SW480 (cell line): Measurements from ENCODE around the gene HSBP1L1.
"Not testable (repeated sequence)": the region's sequence is repeated elsewhere in the genome, so short reads cannot be mapped to it uniquely, and the experiment has no call there.

Experiments
- DNase-seq: peaks from one replicate; pipeline ENCODE4 v3.0.0-alpha.2; 2016; ENCODE audit warnings: low spot score

Gene HSBP1L1

DNA sequence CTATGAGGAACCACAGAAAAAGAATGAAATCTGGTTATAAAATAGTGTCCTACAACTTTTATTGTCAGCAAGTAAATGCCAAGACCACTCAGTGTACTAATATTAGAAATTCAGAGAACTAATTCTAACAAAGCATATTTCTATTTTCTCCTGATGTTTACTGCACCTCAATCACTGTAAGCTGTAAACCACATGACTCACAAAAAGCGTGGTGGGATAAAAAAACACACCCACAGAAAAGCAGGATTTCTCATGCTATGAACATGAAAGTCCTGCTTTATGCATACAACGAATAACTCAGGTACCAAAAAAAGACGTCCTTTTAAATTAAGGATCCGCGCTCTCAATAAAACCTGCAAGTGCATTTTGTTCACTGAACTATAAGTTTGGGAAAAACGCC is 23.1 kb downstream of the HSBP1L1 start:
- no peak for DNase-seq

DNA sequence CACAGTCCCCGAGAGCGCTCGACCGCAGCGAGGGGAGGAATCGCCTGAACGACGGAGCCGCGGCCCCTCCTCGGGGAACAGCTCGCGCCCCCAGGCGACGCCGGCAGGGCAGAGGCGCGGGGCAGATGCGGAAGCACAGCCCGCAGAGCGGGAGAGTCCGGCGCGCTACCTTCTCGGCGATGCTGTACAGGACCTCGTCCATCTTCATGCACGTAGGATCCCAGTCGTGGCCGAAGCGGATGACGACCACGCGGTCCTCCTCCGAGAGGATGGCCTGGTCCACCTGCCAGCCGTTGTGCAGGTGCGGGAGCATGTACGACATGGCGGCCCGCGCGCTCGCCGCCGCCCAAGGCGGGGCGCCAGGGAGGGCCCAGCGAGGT is 23.6 kb downstream of the HSBP1L1 start:
- DNase-seq, result peak; percentile 31

DNA sequence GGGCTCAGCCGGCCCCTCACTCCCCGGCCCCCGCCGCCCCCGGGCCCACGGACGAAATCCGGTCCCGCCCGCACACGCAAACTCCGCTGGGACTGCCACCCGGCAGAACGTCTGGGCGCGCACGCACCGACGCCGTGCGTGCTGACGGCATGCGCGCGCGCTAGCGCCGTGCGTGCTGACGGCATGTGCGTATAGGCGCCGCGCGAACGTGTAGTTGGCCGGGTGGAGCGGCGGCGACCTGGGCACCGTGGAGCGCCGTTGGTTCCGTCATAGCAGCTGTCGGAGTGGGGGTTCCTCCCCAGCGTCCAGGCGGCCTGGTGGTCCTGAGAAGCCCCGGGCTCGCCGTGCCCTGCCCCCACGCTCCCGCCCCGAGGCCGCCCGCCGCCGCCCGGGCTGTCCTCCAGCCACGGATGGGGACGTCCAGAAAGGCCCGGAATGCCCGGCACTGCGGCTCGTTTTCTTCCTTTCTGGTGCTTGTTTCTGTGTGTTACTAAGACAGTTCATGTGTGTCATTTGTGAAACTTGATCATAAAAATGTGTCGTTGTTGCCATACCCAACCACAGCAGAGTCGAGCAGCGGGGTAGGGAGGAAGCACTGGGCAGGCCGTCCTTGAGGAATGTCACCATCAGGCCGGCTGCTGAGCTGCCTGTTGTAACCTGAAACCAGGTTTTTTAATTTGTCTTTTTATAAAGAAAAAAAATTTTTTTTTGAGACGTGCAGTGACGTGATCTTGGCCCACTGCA is 24.2 kb downstream of the HSBP1L1 start, which contains the start of gene TXNL4A:
Gene TXNL4A, minus strand, starts transcription at position 113 of the 744 bp plus-strand sequence. CDS start 171 bp downstream, outside the sequence.
- peak; percentile 64 for DNase-seq

DNA sequence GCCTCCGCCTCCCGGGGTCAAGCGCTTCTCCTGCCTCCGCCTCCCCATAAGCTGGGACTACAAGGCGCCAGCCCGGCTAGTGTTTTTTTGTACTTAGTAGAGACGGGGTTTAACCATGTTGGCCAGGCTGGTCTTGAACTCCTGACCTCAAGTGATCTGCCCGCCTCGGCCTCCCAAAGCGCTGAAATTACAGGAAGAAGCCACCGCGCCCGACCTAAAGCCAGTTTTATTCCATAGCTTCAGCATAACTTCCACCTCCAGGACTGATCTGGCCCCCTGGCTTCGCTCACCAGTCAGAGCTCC is 24.7 kb downstream of the HSBP1L1 start:
- no peak for DNase-seq

DNA sequence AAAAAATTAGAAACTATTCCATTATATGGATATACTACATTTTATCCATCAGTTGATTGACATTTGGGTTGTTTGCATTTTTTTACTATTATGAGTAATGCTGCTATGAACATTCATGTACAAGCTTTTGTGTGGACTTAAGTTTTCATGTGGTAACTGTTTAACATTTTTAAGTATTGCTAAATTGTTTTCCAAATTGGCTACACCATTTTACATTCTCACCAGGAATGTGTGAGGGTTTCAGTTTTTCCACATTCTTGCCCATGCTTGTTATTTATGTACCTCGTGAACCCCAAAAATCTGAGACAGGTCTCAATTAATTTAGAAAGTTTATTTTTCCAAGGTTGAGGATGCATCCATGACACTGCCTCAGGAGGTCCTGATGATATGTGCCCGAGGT is 27.1 kb downstream of the HSBP1L1 start:
- DNase-seq, result no peak

DNA sequence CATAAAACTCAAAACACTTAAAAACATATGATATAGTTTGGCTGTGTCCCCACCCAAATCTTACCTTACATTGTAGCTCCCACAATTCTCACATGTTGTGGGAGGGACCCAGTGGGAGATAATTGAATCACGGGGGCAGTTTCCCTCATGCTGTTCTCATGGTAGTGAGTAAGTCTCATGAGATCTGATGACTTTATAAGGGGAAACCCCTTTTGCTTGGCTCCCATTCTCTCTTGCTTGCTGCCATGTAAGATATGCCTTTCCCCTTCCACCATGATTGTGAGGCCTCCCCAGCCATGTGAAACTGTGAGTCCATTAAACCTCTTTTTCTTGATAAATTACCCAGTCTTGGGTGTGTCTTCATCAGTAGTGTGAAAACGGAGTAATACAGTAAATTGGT is 35.3 kb downstream of the HSBP1L1 start:
- DNase-seq, result not testable (repeated sequence)

DNA sequence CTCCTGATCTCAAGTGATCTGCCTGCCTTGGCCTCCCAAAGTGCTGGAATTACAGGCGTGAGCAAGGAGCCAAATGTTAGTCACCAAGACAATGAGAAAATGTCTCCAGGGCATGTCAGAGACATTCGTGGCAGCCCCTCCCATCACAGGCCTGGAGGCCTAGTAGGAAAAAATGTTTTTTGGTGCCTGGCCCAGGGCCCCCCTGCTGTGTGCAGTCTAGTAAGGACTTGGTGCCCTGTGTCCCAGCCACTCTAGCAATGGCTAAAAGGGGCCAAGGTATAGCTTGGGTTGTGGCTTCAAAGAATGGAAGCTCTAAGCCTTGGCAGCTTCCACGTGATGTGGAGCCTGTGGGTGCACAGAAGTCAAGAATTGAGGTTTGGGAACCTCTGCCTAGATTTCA is 36.4 kb downstream of the HSBP1L1 start:
- no peak for DNase-seq

DNA sequence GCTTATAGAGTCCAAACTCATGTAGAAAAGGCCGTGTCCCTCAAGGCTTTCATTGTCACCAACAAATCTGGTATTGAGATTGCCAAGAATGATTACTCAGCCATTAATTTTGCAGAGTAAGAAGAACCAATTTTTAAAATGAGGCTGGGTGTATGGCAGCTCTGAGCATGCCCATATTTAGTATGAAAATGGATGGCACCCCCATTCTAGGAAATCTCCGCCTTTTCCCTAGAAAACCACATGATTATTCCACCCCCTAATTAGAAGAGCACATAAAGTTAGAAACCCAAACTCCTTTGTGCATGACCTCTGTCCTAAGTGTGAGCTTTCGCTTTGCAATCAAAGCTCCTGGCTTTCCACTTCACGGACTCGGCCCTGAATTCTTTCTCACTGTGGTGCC is 38.0 kb downstream of the HSBP1L1 start:
- DNase-seq, result no peak

DNA sequence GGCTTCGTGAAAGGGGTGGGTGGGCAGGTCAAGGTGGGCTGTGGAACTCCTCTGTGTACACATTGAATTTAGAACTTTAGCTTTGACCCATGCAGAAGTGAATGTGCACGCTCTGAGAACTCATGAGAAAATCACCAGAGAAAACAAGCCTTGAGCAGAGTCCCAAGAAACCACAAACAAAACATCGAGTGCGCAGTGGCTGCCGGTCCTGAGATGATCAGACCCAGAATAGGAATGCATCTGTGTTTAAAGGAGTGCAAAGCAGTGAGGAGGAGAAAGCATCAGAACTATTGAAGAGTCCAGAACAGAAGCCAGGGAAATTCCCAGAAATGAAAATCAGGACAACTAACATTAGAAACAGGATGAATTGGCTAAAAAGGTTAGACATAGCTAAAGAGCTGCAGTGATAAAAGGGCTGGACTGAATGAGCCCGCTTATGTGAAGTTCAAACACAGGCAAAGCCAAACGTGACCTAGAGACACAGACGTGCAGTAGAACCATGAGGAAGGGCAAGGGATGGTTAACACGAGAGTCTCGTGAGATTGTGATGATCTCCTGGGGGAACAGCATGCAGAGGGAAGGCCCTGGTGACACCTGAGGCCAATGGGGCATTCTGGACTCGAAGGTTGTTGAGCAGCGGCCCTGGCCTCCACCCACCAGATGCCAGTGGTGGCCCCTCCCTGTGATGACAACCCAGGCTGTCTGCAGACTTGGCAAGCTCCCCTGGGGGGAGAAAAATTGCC is 40.3 kb downstream of the HSBP1L1 start:
- DNase-seq, result no peak

DNA sequence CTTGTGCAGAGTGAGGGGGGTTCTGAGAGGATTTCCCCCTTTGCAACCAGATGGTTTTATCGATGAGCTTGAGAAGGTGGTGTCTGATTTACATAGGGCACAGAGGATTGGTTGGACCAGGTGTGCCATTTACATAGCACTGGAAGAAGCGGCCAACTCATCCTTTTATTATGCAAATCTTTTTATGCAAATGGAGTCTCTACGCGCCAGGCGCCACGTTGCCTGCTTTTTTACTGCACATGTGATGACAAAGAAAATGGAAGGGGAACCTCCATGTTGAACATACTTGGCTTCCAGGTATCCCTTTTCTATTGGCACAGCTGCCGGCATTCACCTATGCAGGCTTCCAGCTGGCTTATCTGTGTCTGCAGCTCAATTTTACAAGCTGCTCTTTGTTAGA is 42.3 kb downstream of the HSBP1L1 start:
- DNase-seq, result no peak

DNA sequence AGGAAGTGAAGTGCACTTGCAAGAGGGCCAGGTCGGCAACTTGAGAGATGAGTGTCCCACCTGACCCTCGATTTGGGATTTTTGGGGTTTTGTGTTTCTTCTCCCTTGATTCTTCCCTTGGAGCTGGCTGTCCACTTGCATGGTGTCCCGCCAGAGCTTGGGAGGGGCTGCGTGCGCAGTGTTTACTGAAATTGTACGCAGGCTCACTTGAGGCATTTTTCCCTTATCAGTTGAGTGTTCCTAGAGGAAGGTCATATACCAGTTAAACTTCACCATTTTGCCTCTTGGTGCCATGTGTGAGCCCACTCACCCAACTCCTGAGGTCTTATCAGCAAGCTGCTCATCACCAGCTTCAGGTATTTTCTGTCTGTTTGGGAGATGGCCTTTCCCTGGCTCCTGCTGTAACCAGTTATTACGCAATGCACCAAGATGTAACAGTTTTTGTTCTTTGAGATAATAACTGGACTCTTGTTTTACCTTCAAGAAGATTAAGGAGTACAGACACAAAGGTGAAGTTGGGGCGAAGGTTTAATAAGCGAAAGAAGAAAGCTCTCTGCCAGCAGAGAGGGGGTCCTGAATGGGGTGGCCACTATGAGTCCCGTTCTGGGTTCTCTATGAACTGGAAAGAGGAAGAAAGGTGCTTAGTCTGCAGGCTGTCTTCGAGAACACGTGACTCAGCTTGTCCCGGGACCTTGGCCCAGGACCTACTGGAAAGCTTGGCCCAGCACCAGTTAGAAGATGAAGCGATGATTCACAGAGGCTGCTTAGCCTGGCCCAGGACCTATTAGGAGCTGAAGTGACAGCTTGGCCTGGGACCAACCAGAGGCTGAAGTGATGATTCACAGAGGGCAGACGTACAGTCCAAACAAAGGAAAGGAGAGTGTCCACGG is 45.5 kb downstream of the HSBP1L1 start:
- DNase-seq, result no peak

DNA sequence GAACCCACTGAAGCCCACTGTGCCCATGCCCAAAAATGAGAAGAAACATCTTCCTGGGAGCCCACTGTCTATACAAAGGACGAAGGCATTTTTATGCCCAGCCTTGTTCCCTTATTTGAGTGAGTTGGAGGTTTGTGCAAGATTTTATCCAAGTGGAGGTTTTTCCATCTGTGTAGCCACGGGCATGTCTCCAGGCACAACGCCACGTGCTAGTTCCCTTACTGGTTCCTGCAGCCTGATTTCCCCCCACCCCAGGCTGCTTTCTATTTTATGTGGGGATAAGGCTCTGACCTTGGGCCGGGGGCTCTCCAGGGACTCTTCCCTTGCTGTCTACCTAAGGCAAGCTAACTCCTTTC is 46.1 kb downstream of the HSBP1L1 start:
- no peak for DNase-seq

DNA sequence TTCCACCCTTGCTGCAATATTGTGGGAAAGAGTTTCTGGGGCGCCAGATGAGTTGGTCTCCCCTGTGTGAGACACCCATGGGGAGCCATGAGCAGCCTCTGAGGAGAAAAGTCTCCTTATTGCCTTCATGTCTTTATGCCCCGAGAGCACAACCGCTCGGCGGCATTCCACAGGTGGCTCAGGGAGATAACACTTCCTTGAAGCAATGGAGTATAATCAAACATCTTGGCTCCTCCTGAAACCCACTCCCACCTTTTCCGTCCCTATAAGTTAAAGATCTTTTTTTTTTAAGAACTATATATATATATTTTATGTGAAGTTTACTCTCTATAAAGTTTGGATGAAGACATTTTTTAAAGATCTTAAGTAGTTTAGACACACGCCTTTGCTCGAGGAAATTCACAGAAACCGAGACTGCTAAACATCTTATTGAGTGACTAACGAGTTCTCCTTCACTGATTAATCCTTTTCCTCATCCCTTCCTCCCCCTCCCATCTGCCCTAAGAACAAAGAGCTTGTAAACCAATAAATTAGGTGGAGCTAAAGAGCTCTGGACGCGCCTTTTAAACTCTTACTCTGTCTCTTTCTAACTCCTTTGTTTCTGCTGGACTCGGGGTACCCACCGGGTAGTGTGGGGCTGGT is 47.2 kb downstream of the HSBP1L1 start:
- DNase-seq, result not testable (repeated sequence)

DNA sequence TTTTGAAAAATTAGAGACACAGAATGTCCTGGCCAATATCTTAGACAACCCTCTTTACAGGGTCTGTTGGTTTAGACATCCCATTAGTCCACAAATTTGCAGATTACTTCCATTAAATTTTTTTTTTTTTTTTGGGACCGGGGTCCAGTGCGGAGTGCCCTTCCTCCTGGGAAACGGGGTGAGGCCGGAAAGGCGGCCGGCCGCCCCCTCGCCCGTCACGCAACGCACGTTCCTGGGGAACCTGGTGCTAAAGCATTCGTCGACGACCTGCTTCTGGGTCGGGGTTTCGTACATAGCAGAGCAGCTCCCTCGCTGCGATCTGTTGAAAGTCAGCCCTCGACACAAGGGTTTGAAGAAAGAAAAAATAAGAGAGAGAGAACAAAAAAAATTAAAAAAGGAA is 48.3 kb downstream of the HSBP1L1 start:
- DNase-seq, result no peak
